ENCODE results near the gene WRNIP1. TPM values are rescaled to one million over a fixed set of nuclear protein-coding genes. Genes with fewer than 3 reads are reported as not detected.
A peak's percentile ranks its signal among the peaks of the same experiment; 100 is the strongest.

The WRNIP1 gene
- total RNA-seq, 1 experiment from 2014 or later: 36.3 TPM

DNA sequence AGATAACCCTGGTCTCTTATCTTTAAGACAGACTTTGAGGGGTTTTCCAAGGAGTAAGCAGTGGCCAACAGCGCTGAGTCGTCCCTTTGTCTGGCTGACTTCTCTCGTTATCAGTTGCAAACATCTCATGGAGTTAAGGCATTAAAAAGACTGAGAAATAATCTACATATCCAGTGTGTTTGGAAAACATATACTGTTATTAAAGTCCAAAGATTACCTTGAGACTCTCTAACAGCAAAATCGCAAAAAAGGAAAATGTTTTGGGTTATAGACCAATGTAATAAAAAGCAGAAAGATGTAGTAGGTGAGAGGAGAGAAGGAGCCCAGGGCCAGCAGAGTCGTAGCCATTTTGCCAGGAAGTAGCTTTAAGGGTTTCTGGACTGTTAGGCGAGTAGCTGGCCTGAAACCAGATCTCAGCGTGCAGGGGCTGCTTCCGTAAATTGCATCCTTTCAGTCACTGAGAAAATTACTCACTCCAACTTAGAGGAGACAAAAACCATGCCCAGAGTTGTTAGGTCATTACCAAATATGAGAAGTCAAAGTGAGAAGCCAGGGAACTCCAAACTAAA, 39.1 kb upstream of the WRNIP1 start:
- CTCF ChIA-PET: interaction anchor here (1.4 to 2.8 kb wide), 3 partner anchors 12 to 226 kb away, joined by 3 to 17 read pairs (median 7); partner anchors contain the start of gene MYLK4
- POLR2A ChIA-PET: no interaction called here
- Mint-ChIP-seq H3K36me3 (peaks cover 8% of the 10 kb centered on the region), H3K4me1 (peaks cover 29% of the 10 kb centered on the region), H3K27me3 (ENCODE audit: low read depth) (peaks cover 2% of the 10 kb centered on the region; the same call in 1 of the 2 replicates), H3K9me3 (peaks cover 14% of the 10 kb centered on the region), H3K4me3 (no peak overlapping the region), H3K27ac (no peak overlapping the region)
- TF ChIP-seq, protein P1, sequence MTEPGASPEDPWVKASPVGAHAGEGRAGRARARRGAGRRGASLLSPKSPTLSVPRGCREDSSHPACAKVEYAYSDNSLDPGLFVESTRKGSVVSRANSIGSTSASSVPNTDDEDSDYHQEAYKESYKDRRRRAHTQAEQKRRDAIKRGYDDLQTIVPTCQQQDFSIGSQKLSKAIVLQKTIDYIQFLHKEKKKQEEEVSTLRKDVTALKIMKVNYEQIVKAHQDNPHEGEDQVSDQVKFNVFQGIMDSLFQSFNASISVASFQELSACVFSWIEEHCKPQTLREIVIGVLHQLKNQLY (CRISPR knock-in tag; IDR thresholded peaks at IDR 0.05): no peak
- TF ChIP-seq PRRX2 (CRISPR knock-in tag; IDR thresholded peaks at IDR 0.05) (no peak), ZBTB21 (CRISPR knock-in tag; IDR thresholded peaks at IDR 0.05; ENCODE audit: borderline replicate concordance) (no peak), ESRRA (CRISPR knock-in tag; IDR thresholded peaks at IDR 0.05; ENCODE audit: borderline replicate concordance) (no peak)
- TF ChIP-seq, protein P2, sequence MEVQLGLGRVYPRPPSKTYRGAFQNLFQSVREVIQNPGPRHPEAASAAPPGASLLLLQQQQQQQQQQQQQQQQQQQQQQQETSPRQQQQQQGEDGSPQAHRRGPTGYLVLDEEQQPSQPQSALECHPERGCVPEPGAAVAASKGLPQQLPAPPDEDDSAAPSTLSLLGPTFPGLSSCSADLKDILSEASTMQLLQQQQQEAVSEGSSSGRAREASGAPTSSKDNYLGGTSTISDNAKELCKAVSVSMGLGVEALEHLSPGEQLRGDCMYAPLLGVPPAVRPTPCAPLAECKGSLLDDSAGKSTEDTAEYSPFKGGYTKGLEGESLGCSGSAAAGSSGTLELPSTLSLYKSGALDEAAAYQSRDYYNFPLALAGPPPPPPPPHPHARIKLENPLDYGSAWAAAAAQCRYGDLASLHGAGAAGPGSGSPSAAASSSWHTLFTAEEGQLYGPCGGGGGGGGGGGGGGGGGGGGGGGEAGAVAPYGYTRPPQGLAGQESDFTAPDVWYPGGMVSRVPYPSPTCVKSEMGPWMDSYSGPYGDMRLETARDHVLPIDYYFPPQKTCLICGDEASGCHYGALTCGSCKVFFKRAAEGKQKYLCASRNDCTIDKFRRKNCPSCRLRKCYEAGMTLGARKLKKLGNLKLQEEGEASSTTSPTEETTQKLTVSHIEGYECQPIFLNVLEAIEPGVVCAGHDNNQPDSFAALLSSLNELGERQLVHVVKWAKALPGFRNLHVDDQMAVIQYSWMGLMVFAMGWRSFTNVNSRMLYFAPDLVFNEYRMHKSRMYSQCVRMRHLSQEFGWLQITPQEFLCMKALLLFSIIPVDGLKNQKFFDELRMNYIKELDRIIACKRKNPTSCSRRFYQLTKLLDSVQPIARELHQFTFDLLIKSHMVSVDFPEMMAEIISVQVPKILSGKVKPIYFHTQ (CRISPR knock-in tag; IDR thresholded peaks at IDR 0.05): no peak
- DNase-seq (ENCODE audit: low spot score) (no peak), ATAC-seq (peak; percentile 41; the same call in 1 of the 2 replicates)

DNA sequence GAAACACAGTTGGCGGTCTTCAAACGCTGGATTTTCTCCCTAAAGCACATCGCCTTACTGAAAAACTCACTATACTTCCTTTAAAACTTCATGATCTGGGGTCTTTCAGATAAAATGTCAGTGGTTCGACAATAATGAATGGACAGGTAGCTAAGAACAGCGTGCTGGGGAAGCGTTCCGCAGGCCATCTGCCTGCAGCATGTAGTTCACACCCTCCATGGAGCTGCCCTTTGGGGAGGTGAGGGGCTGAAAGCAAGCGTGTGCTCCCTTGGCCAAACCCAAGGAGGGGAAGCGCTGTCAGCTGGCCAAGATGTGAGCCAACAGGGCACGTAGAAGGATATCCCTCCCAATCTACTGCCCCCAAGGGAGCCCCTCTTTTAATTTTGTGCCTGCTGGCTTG, 35.3 kb upstream of the WRNIP1 start:
- Mint-ChIP-seq H3K36me3 (no peaks in the 10 kb centered on the region), H3K4me1 (peaks cover 59% of the 10 kb centered on the region), H3K27me3 (ENCODE audit: low read depth) (peaks cover 2% of the 10 kb centered on the region; the same call in 1 of the 2 replicates), H3K9me3 (no peaks in the 10 kb centered on the region), H3K27ac (no peak overlapping the region), H3K4me3 (no peak overlapping the region)
- ATAC-seq: no peak
- no peak for DNase-seq (ENCODE audit: low spot score)
- POLR2A ChIA-PET: no interaction called here
- TF ChIP-seq, protein P3, sequence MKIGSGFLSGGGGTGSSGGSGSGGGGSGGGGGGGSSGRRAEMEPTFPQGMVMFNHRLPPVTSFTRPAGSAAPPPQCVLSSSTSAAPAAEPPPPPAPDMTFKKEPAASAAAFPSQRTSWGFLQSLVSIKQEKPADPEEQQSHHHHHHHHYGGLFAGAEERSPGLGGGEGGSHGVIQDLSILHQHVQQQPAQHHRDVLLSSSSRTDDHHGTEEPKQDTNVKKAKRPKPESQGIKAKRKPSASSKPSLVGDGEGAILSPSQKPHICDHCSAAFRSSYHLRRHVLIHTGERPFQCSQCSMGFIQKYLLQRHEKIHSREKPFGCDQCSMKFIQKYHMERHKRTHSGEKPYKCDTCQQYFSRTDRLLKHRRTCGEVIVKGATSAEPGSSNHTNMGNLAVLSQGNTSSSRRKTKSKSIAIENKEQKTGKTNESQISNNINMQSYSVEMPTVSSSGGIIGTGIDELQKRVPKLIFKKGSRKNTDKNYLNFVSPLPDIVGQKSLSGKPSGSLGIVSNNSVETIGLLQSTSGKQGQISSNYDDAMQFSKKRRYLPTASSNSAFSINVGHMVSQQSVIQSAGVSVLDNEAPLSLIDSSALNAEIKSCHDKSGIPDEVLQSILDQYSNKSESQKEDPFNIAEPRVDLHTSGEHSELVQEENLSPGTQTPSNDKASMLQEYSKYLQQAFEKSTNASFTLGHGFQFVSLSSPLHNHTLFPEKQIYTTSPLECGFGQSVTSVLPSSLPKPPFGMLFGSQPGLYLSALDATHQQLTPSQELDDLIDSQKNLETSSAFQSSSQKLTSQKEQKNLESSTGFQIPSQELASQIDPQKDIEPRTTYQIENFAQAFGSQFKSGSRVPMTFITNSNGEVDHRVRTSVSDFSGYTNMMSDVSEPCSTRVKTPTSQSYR (CRISPR knock-in tag; IDR thresholded peaks at IDR 0.05): no peak
- TF ChIP-seq, protein P4, sequence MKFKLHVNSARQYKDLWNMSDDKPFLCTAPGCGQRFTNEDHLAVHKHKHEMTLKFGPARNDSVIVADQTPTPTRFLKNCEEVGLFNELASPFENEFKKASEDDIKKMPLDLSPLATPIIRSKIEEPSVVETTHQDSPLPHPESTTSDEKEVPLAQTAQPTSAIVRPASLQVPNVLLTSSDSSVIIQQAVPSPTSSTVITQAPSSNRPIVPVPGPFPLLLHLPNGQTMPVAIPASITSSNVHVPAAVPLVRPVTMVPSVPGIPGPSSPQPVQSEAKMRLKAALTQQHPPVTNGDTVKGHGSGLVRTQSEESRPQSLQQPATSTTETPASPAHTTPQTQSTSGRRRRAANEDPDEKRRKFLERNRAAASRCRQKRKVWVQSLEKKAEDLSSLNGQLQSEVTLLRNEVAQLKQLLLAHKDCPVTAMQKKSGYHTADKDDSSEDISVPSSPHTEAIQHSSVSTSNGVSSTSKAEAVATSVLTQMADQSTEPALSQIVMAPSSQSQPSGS (CRISPR knock-in tag; IDR thresholded peaks at IDR 0.05; ENCODE audit: borderline replicate concordance, low read depth): no peak
- TF ChIP-seq NFATC4 (CRISPR knock-in tag; IDR thresholded peaks at IDR 0.05): no peak
- no peak for TF ChIP-seq EMX1 (CRISPR knock-in tag; IDR thresholded peaks at IDR 0.05)
- TF ChIP-seq FOXP1 (CRISPR knock-in tag; IDR thresholded peaks at IDR 0.05; ENCODE audit: borderline replicate concordance): no peak
- TF ChIP-seq ATF1 (CRISPR knock-in tag; IDR thresholded peaks at IDR 0.05): no peak
- TF ChIP-seq JAZF1 (CRISPR knock-in tag; IDR thresholded peaks at IDR 0.05): no peak
- TF ChIP-seq NR2C2 (CRISPR knock-in tag; IDR thresholded peaks at IDR 0.05): no peak
- CTCF ChIA-PET: interaction anchor here (0.9 kb wide), 1 partner anchor 20 kb away, joined by 3 read pairs; no protein-coding TSS in a partner anchor

Measured in WTC11 (cell line).